Activated naive CD4-positive, alpha-beta T cell treated with anti-CD3 and anti-CD28 coated beads for 36 hours (primary cell): ENCODE results near the gene YBX2. TPM values are rescaled to one million over a fixed set of nuclear protein-coding genes. Genes with fewer than 3 reads are reported as not detected.
"Not testable (repeated sequence)": the region's sequence is repeated elsewhere in the genome, so short reads cannot be mapped to it uniquely, and the experiment has no call there.

Experiments
- CTCF ChIA-PET: fragments of 350-600 bp; sonication (Branson Sonifier 250); formaldehyde crosslinking; loops from one replicate; lab custom pipeline; 2021; ENCODE audit warnings: antibody characterized with exemption; lab: Charles Lee
- DNase-seq: peaks from one replicate; pipeline ENCODE4 v3.0.0-alpha.2; 2020
- H3K27ac Mint-ChIP-seq: one replicate; pipeline ENCODE4 v1.8.0; 2021; ENCODE audit warnings: mild to moderate bottlenecking, mixed read lengths
- H3K27me3 Mint-ChIP-seq: one replicate; pipeline ENCODE4 v1.8.0; 2021; ENCODE audit warnings: low read depth, mixed read lengths
- H3K36me3 Mint-ChIP-seq: one replicate; pipeline ENCODE4 v1.8.0; 2021; ENCODE audit warnings: low read depth, mixed read lengths
- H3K4me1 Mint-ChIP-seq: one replicate; pipeline ENCODE4 v1.8.0; 2021; ENCODE audit warnings: low read depth, mixed read lengths
- H3K4me3 Mint-ChIP-seq: one replicate; pipeline ENCODE4 v1.8.0; 2021; ENCODE audit warnings: mild to moderate bottlenecking, moderate library complexity, mixed read lengths
- H3K9me3 Mint-ChIP-seq: one replicate; pipeline ENCODE4 v1.8.0; 2021; ENCODE audit warnings: mixed read lengths
- intact Hi-C: fragments of 100-400 bp; cut with micrococcal nuclease; formaldehyde crosslinking; loops from one replicate; pipeline ENCODE4 v1.15.1; 2023
- total RNA-seq, 2 experiments: library from RNA; stranded (reverse); gene quantifications; one replicate each; pipeline ENCODE4 v1.2.3, GENCODE V29; 2021

The YBX2 gene
- total RNA-seq, 2 experiments from 2014 or later: 0.45 to 0.52 TPM

DNA sequence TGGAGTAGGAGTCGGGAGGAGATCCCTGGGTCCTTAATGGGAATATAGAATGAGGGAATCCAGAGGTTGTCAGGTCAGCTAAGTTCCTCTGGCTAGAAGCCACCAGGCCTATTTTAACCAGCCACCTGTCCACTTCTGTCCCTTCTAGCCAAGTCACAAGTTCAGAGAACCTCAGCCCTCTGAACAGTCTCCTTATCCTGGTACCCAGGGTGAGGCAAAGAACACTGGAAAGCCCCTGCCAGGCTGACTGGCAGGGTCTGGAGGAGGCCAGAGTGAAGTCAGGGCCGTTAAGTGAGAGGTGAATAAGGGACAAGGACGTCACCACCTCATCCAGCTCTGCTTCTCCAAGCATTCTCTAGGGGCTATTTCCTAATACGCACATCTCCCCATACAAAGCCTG lies 45.6 kb downstream of the YBX2 start:
- Mint-ChIP-seq H3K9me3 (no peaks in the 10 kb centered on the region), H3K36me3 (peaks cover 19% of the 10 kb centered on the region), H3K4me1 (peaks cover 34% of the 10 kb centered on the region), H3K27me3 (no peaks in the 10 kb centered on the region), H3K4me3 (peak overlapping the region; percentile 36), H3K27ac (peak overlapping the region; percentile 31)
- intact Hi-C loops: no loop called here
- CTCF ChIA-PET: interaction anchor here (1.7 kb wide), 1 partner anchor 28 kb away, joined by 5 read pairs; no protein-coding TSS in a partner anchor
- DNase-seq: no peak

DNA sequence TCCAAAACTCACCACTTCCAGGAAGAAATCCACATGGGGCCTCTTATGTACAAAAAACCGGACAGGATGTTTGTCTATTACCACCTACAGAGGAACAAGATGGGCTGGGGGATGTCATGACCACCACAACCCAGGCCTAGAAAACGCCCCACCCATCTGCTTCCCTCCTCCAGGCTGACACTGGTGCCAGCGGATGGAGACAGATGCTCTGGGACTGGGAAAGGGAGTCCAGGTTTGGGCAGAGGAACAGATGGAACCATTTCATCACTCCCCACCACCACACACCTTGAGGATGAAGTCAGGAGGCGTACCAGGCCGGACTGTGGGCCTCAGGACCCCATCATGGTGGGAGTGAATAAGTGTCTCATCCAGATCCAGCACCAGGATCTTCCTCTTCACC lies 47.7 kb downstream of the YBX2 start:
- Mint-ChIP-seq H3K9me3 (no peaks in the 10 kb centered on the region), H3K27ac (peak overlapping the region; percentile 14), H3K27me3 (no peaks in the 10 kb centered on the region), H3K4me3 (no peak overlapping the region), H3K36me3 (peaks cover 29% of the 10 kb centered on the region), H3K4me1 (peaks cover 35% of the 10 kb centered on the region)
- intact Hi-C loops: no loop called here
- CTCF ChIA-PET: interaction anchor here (1.5 kb wide), 1 partner anchor 26 kb away, joined by 3 read pairs; no protein-coding TSS in a partner anchor
- no peak for DNase-seq

DNA sequence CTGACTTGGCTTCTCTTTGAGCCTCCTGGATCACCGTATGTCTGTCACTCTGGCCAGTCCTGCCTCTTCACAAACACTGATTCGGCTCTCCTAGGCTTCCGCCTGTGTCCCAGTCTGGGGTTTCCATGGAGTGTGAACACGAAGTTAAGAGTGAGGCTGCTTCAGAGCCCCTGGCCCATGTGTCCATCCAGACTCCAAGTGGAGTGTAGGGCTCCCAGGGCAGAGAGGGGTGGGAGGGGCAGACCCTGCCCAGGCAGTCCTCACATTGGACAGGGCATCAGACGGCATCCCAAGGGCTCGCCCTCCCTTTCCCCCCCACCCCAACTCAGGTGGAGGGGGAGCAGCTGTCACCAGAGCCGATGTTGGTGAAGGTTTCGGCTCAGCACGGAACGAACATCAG lies 50.6 kb downstream of the YBX2 start:
- H3K9me3 Mint-ChIP-seq, DNase-seq, intact Hi-C loops, H3K27me3 Mint-ChIP-seq, H3K4me3 Mint-ChIP-seq: not testable (repeated sequence)
- H3K27ac Mint-ChIP-seq: peak overlapping the region; percentile 50
- peaks cover 34% of the 10 kb centered on the region for H3K36me3 Mint-ChIP-seq
- CTCF ChIA-PET: interaction anchor here (1.8 kb wide), 1 partner anchor 23 kb away, joined by 5 read pairs; the partner anchor contains the start of genes ACADVL and DLG4
- H3K4me1 Mint-ChIP-seq: peaks cover 41% of the 10 kb centered on the region

DNA sequence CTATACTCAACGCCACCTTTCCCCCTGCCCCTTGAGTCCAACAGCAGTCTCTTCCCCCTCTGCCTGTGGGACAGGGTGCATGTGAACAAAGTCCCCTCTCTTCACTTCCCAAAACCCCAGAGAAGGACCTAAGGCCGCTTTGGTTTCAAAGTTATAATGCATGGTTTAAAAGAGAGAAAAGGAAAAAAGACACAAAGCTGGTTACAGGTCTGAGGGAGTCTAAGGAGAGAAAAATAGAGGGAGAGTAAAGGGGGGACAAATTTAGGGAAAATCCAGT lies 51.0 kb downstream of the YBX2 start:
- no peak for DNase-seq
- CTCF ChIA-PET: interaction anchor here (1.8 to 2.7 kb wide), 2 partner anchors 23 to 24 kb away, joined by 5 to 16 read pairs; partner anchors contain the start of genes ACADVL and DLG4
- H3K4me3 Mint-ChIP-seq: peak overlapping the region; percentile 94
- peaks cover 37% of the 10 kb centered on the region for H3K4me1 Mint-ChIP-seq
- H3K36me3 Mint-ChIP-seq: peaks cover 35% of the 10 kb centered on the region
- no peaks in the 10 kb centered on the region for H3K27me3 Mint-ChIP-seq
- H3K27ac Mint-ChIP-seq: peak overlapping the region; percentile 78
- H3K9me3 Mint-ChIP-seq: no peaks in the 10 kb centered on the region
- intact Hi-C loops: no loop called here

DNA sequence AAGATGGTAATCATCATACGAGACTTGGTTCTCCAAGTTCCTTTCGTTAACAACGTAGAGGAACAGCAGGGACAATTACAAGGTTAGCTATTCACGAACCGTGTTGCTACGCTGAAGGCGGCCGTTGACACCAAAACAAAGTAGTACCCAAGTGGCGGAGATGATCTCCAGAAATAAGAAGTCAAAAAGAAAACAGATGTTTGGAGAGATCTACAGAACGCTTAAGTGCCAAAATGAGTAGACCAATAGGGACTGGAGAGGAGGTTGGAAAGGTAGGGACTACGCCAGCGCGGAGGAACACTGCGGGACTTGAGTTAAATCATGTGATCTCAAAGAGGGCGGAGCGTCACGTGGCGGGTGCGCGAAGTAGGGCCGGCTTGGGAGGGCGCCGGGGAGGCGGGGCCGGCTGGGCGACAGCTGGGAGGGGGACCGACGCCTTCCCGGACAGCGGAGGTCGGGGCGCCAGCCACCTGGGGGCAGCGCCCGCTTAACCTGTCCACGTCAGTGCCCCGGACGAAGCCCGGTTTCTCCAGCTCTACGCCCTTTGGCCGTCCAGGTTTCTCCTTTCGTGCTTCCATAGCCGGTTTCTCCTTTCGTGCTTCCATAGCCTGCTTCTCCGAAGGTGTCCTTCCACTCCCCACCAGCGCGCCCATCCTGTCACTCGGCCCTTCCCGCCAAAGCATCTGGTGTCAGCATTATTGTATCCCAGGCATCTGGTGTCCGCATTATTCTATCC lies 51.6 kb downstream of the YBX2 start:
- Mint-ChIP-seq H3K4me1 (peaks cover 36% of the 10 kb centered on the region), H3K9me3 (no peaks in the 10 kb centered on the region), H3K27ac (peak overlapping the region; percentile 98), H3K27me3 (no peaks in the 10 kb centered on the region), H3K4me3 (peak overlapping the region; percentile 94), H3K36me3 (peaks cover 35% of the 10 kb centered on the region)
- intact Hi-C loops: no loop called here
- CTCF ChIA-PET: interaction anchor here (2.7 kb wide), 1 partner anchor 23 kb away, joined by 16 read pairs; the partner anchor contains the start of genes ACADVL and DLG4
- DNase-seq: peak; percentile 94

DNA sequence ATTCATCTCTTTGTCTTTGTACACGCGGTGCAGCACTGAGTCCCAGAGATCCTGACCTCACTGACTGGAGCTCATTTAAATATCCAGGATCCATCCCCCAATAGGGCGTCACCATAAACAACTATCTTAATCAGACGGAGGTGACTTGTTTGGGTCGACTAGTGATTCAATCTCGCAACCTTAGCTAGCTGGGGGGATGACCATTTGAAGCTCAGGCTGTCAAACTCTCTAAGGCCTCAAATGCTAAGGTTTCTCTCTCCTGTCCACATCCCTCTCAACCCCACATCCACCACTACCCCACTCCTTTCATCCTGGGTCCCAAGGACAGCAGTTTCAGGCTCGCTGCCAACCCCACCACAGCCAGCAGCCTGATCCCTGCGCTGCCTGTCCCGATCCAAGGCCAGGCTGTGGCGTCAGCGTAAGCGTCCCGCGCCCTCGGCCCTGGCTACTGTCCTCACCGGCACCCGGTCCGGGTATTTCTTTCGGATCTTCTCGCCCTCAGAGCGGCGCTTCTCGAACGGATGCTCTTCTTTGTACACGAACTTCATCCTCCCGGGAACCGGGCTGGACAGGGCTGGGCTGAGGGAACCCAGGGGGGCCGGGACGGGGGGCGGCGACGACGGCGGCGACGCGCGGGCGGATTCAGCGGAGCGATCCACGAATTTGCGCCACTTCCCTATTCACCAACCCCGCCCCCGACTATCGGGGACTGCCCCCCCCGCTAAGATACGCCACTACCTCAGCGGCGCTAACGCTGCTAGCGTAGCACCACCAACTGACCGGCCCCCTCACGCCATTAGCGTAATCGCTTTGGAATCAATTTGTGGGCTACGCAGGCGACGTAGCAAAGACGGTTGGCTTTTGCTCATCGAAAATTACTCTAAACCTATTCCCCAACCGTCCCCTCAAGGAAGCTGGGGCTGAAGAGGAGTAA lies 52.4 kb downstream of the YBX2 start, which contains the start of gene GABARAP:
Gene GABARAP, minus strand, starts transcription at position 667 of the 934 bp plus-strand sequence. Its CDS starts 119 bp downstream, at position 548.
- intact Hi-C loops: no loop called here
- Mint-ChIP-seq H3K9me3 (no peaks in the 10 kb centered on the region), H3K27me3 (no peaks in the 10 kb centered on the region), H3K4me1 (peaks cover 39% of the 10 kb centered on the region), H3K36me3 (peaks cover 34% of the 10 kb centered on the region), H3K4me3 (peak within 1 kb of the TSS; percentile 94), H3K27ac (peak within 1 kb of the TSS; percentile 98)
- peak; percentile 93 for DNase-seq
- CTCF ChIA-PET: interaction anchor here (0.9 to 2.7 kb wide), 4 partner anchors 22 to 239 kb away, joined by 3 to 16 read pairs (median 3); partner anchors contain the start of genes ACADVL, DLG4 and SLC35G6

DNA sequence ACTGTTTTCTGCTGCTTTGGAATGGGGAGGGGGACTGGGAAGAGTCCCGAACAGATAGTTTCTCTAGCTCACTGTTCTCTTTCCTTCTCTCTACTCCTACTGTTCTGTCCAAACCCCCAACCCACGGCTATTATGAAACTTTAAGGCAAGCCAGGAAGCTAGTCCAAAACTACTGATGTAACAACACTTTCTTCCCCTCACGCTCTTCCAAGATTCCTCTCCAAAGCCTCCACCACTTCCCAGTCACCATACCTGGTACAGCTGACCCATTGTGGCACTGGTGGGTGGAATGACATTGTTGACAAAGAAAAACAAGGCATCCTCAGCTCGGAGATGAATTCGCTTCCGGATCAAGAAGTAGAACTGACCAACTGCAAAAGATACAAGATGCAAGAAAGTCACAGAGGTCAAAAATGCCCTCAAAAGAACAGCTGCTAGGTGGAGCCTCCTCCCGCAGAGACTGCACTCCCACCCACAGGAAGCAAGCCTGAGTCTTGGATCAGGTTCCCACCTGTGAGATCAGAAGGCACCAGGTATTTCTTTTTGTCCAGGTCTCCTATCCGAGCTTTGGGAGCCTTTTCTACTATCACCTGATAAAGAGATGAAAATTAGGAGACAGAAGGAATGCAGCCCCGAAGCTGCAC lies 53.2 kb downstream of the YBX2 start:
- Mint-ChIP-seq H3K36me3 (peaks cover 29% of the 10 kb centered on the region), H3K27ac (peak overlapping the region; percentile 98), H3K9me3 (no peaks in the 10 kb centered on the region), H3K4me1 (peaks cover 46% of the 10 kb centered on the region), H3K4me3 (peak overlapping the region; percentile 94), H3K27me3 (no peaks in the 10 kb centered on the region)
- intact Hi-C loops: no loop called here
- CTCF ChIA-PET: interaction anchor here (0.6 to 2.7 kb wide), 5 partner anchors 21 to 240 kb away, joined by 3 to 16 read pairs (median 3); partner anchors contain the start of genes ACADVL, DLG4 and SLC35G6
- DNase-seq: no peak

DNA sequence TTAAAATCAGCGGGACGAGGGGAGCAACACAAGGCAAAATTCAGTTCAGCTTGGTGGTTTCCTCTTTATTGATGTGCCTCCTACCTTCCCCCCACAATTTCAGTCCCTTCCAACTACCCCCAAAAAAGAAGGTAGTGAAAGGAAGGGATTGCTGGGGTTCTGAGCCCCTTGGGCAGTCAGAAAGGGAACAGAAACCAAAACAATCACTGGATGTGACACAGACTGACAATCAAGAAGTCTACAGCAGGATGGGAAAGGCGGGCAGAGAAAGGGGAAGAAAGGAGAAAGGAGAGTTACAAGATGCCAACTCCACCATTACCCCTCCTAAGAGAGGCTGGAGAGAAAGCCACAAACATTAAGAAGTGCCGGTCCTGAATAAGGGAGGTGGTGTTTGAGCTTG lies 54.1 kb downstream of the YBX2 start:
- Mint-ChIP-seq H3K36me3 (peaks cover 29% of the 10 kb centered on the region), H3K4me3 (peak overlapping the region; percentile 94), H3K9me3 (no peaks in the 10 kb centered on the region), H3K27me3 (no peaks in the 10 kb centered on the region), H3K27ac (peak overlapping the region; percentile 98), H3K4me1 (peaks cover 55% of the 10 kb centered on the region)
- CTCF ChIA-PET: interaction anchor here (0.6 to 1.5 kb wide), 2 partner anchors 56 to 62 kb away, joined by 3 to 4 read pairs; no protein-coding TSS in a partner anchor
- intact Hi-C loops: no loop called here
- no peak for DNase-seq

DNA sequence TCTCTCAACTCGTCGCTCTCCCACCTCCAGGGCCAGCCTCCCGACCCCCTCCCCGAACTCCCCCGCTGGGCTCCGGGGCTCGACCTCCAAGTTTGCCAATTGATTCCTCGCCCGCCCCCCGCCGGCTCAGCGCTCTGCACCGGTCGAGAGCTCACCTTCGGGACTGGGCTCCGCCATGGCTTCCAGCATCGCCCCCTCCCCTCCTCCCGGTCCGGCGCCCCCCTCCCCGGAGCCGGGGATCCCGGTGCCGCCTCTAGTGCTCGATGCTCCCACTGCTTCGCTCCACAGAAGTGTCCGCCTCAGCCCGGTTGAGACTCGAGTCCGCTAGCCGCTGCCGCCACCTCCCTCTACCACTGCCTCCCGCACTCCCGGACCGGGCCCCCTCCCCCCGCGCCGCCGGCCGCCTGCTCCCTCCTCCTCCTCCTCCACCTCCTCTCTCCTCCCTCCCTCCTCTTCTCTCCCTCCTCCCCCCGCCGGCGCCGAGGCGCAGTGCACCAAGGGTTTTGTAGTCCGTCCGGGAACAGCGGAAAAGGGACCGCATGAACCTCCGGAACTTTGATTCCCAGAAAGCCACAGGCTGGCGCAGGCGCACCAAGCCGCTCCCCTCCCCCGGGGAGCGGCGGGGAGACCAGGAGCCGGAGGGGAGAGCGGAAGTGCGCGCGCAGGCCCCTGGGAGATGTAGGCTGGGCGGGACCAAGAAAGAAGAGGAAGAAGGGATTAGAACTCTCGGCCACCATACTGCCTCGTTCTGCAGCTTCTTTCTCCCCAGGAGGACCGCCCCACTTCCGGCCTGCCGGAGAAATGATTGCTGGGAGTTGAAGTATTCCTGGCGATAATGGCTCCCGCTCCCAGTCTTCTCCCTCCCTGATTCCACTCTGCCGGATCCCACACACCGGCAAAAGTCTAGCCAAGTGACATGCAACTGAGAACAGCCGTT lies 55.1 kb downstream of the YBX2 start, which contains the start of gene PHF23:
Gene PHF23, minus strand, starts transcription at position 367 of the 937 bp plus-strand sequence. Its CDS starts 178 bp downstream, at position 189.
- intact Hi-C loops: loop anchor here (1.0 to 5.0 kb wide), 7 partner anchors 13 to 603 kb away; partner anchors contain the start of genes ACADVL, DLG4, EIF5A and ELP5
- Mint-ChIP-seq H3K36me3 (peaks cover 35% of the 10 kb centered on the region), H3K27ac (peak within 1 kb of the TSS; percentile 98), H3K4me3 (peak within 1 kb of the TSS; percentile 94), H3K27me3 (no peaks in the 10 kb centered on the region), H3K9me3 (no peaks in the 10 kb centered on the region), H3K4me1 (peaks cover 64% of the 10 kb centered on the region)
- DNase-seq: peak; percentile 99
- CTCF ChIA-PET: interaction anchor here (0.6 to 2.5 kb wide), 5 partner anchors 16 to 194 kb away, joined by 3 to 8 read pairs (median 3); partner anchors contain the start of genes ACADVL and DLG4

DNA sequence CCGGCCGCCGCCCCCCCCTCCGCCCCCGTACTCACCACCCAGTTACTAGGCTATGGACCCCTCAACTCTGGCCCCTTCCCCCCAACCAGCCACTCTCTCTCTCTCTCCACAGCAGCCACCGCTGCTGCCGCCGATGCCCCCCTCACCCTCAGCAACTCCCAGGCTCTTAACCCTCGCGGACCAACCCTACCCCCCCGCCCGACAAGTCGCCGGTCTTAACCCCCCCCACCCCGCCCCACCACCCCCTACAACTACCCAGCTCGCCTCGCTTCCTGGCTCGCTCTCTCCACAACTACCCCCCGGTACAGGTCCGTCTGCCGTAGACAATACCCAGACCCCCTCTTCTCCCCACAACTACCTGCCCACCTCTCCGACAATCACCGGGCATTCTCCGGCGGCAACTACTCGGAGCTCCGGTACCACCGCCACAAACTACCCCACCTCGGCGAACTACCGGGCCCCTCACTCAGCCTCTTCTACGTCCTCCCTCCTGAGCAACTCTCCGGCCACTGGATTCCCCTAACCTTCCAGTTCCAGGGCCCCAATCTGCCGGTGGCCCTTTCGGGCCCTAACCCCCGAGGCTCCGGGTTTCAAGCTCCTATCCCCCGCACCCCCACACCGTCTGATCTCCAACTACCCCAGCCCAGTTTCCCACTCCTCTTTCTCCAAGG lies 55.9 kb downstream of the YBX2 start:
- H3K36me3 Mint-ChIP-seq: peaks cover 34% of the 10 kb centered on the region

More for the DNA sequence above, 55.9 kb downstream of the YBX2 start:
- intact Hi-C loops: loop anchor here (1.0 to 5.0 kb wide), 7 partner anchors 14 to 604 kb away; partner anchors contain the start of genes ACADVL, DLG4, EIF5A and ELP5
- peak; percentile 42 for DNase-seq
- no peaks in the 10 kb centered on the region for H3K27me3 Mint-ChIP-seq
- H3K27ac Mint-ChIP-seq: peak overlapping the region; percentile 92
- H3K4me1 Mint-ChIP-seq: peaks cover 66% of the 10 kb centered on the region
- CTCF ChIA-PET: interaction anchor here (0.6 to 2.5 kb wide), 4 partner anchors 15 to 193 kb away, joined by 3 to 8 read pairs (median 3); partner anchors contain the start of genes ACADVL and DLG4
- H3K9me3 Mint-ChIP-seq: no peaks in the 10 kb centered on the region
- peak overlapping the region; percentile 94 for H3K4me3 Mint-ChIP-seq
